ENCODE data around the gene CPT2. TPM values are rescaled to one million over a fixed set of nuclear protein-coding genes. Genes with fewer than 3 reads are reported as not detected.

CPT2 gene
- 26.3 TPM for total RNA-seq
- long read RNA-seq, transcript CPT2-201 (5 exons, 3,094 nt): major isoform, 40 of 48 reads
- long read RNA-seq, partial matches to known transcripts: 1 of 48 reads
- long read RNA-seq, other reads (novel, unspliced or antisense): 2 of 48 reads

- H3K36me3 ChIP-seq: peaks cover 12% of the 10 kb centered on the region
- TF ChIP-seq CTCF (IDR thresholded peaks at IDR 0.05): peak; percentile 32
- no peaks in the 10 kb centered on the region for H3K27me3 ChIP-seq (ENCODE audit: low read depth)
- intact Hi-C loops (cut with DNase I): no loop called here
- H3K27ac ChIP-seq: peak within 1 kb of the TSS; percentile 100
- H3K9me3 ChIP-seq: no peaks in the 10 kb centered on the region
- peak within 1 kb of the TSS; percentile 93 for H3K4me3 ChIP-seq
- ATAC-seq: peak; percentile 99 to 100
- H3K4me1 ChIP-seq: peaks cover 34% of the 10 kb centered on the region
- peak; percentile 98 for DNase-seq
Measured at GRCh38 chr1:53196485-53197290, at the start of gene CPT2. Gene CPT2, plus strand, starts transcription at chr1:53196824. Its CDS starts 120 bp downstream, at chr1:53196944.

- no peaks in the 10 kb centered on the region for H3K36me3 ChIP-seq
- no peak for TF ChIP-seq CTCF (IDR thresholded peaks at IDR 0.05)
- peak overlapping the region; percentile 77 for H3K27ac ChIP-seq
- DNase-seq (no peak), ATAC-seq (no peak)
- no peak overlapping the region for H3K4me3 ChIP-seq
- intact Hi-C loops (cut with DNase I): no loop called here
- H3K27me3 ChIP-seq (ENCODE audit: low read depth): no peaks in the 10 kb centered on the region
- peaks cover 21% of the 10 kb centered on the region for H3K4me1 ChIP-seq
- no peaks in the 10 kb centered on the region for H3K9me3 ChIP-seq
Measured at GRCh38 chr1:53147174-53147573, 49.5 kb upstream of the CPT2 start.

- DNase-seq: no peak
- no peak for TF ChIP-seq CTCF (IDR thresholded peaks at IDR 0.05)
Measured at GRCh38 chr1:53148123-53148522, 48.5 kb upstream of the CPT2 start.

GRCh38 chr1:53153752-53154151 is 42.9 kb upstream of the CPT2 start:
- H3K27ac ChIP-seq: no peak overlapping the region
- DNase-seq: no peak
- ATAC-seq: peak in 1 of 2 donors; percentile 48
- no peaks in the 10 kb centered on the region for H3K36me3 ChIP-seq
- no peaks in the 10 kb centered on the region for H3K27me3 ChIP-seq (ENCODE audit: low read depth)
- intact Hi-C loops (cut with DNase I): no loop called here
- no peak for TF ChIP-seq CTCF (IDR thresholded peaks at IDR 0.05)
- no peaks in the 10 kb centered on the region for H3K9me3 ChIP-seq
- no peaks in the 10 kb centered on the region for H3K4me1 ChIP-seq
- no peak overlapping the region for H3K4me3 ChIP-seq

More at GRCh38 chr1:53148123-53148522, 48.5 kb upstream of the CPT2 start:
- Histone ChIP-seq H3K4me1 (peaks cover 21% of the 10 kb centered on the region), H3K27ac (no peak overlapping the region), H3K36me3 (no peaks in the 10 kb centered on the region), H3K9me3 (no peaks in the 10 kb centered on the region), H3K4me3 (no peak overlapping the region), H3K27me3 (ENCODE audit: low read depth) (no peaks in the 10 kb centered on the region)
- no peak for ATAC-seq
- intact Hi-C loops (cut with DNase I): no loop called here

GRCh38 chr1:53154859-53155438 is 41.7 kb upstream of the CPT2 start:
- DNase-seq (no peak), ATAC-seq (no peak)
- H3K4me1 ChIP-seq: no peaks in the 10 kb centered on the region
- H3K27me3 ChIP-seq (ENCODE audit: low read depth): no peaks in the 10 kb centered on the region
- no peak overlapping the region for H3K27ac ChIP-seq
- intact Hi-C loops (cut with DNase I): no loop called here
- no peaks in the 10 kb centered on the region for H3K9me3 ChIP-seq
- H3K36me3 ChIP-seq: no peaks in the 10 kb centered on the region
- H3K4me3 ChIP-seq: no peak overlapping the region
- TF ChIP-seq CTCF (IDR thresholded peaks at IDR 0.05): no peak
